Sigmoid colon (tissue), 4 donors: Measurements from ENCODE around the gene FBF1.

ENCODE experiments used
- EP300 ChIP-seq, 4 donors: sonication (generic); formaldehyde crosslinking; IDR thresholded peaks; one replicate each; pipeline ENCODE4 v1.6.1; 2017; ENCODE audit warnings: antibody characterized with exemption in 4 of 4
- POLR2A ChIP-seq, 2 donors: fragments of 450-650 bp; IDR thresholded peaks; one replicate each; pipeline ENCODE4 v1.6.1; 2016; ENCODE audit warnings: antibody characterized with exemption in 2 of 2, mild to moderate bottlenecking in 2 of 2, moderate library complexity in 2 of 2
- TF ChIP-seq, protein P1 (sequence below), 4 experiments: fragments of 450-650 bp in 3 of 4; fragments of 200-600 bp in 1 of 4; IDR thresholded peaks; one replicate each; pipeline ENCODE4 v1.5.1; 2016 to 2019; ENCODE audit warnings: antibody characterized with exemption in 4 of 4, mild to moderate bottlenecking in 3 of 4, moderate library complexity in 2 of 4

DNA sequence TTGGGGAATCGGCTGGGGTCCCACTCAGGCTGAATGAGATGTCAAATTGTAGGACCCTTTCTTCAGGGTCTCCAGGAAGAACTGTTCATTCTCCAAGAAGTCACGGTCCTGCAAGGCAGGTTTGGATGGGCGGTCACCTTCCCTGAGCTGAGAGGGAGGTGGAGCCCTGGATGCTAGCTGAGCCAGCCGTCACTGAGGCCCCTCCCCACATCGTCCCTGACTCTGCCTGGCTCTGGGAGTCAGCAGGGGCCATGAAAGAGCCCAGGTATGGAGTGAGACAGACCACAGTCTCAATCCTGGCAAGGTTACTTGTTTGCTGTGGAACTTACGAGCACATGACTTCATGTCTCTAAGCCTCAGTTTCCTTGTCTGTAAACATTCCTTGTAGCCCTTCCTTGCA lies 30.1 kb downstream of the FBF1 start:
- TF ChIP-seq, protein P1, sequence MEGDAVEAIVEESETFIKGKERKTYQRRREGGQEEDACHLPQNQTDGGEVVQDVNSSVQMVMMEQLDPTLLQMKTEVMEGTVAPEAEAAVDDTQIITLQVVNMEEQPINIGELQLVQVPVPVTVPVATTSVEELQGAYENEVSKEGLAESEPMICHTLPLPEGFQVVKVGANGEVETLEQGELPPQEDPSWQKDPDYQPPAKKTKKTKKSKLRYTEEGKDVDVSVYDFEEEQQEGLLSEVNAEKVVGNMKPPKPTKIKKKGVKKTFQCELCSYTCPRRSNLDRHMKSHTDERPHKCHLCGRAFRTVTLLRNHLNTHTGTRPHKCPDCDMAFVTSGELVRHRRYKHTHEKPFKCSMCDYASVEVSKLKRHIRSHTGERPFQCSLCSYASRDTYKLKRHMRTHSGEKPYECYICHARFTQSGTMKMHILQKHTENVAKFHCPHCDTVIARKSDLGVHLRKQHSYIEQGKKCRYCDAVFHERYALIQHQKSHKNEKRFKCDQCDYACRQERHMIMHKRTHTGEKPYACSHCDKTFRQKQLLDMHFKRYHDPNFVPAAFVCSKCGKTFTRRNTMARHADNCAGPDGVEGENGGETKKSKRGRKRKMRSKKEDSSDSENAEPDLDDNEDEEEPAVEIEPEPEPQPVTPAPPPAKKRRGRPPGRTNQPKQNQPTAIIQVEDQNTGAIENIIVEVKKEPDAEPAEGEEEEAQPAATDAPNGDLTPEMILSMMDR (IDR thresholded peaks at IDR 0.05), result no peak
- TF ChIP-seq POLR2A (IDR thresholded peaks at IDR 0.05), result no peak
- TF ChIP-seq EP300 (IDR thresholded peaks at IDR 0.05), result no peak
